Stomach (tissue), 4 donors: ENCODE data around the gene ATP1B3.

Source experiments
- EP300 ChIP-seq: sonication (generic); formaldehyde crosslinking; IDR thresholded peaks from one replicate; pipeline ENCODE4 v1.6.1; 2017; ENCODE audit warnings: antibody characterized with exemption
- POLR2A ChIP-seq, 4 donors: fragments of 450-650 bp; IDR thresholded peaks; one replicate each; pipeline ENCODE4 v1.6.1; 2016; ENCODE audit warnings: antibody characterized with exemption in 4 of 4, control low read depth in 2 of 4, mild to moderate bottlenecking in 1 of 4, moderate library complexity in 1 of 4
- POLR2AphosphoS5 ChIP-seq, 3 donors: sonication (generic); formaldehyde crosslinking; IDR thresholded peaks; one replicate each; pipeline ENCODE4 v1.6.1; 2016; ENCODE audit warnings: antibody characterized with exemption in 3 of 3
- TF ChIP-seq, protein P1 (sequence below), 7 experiments: fragments of 450-650 bp in 4 of 7; fragments of 200-600 bp in 3 of 7; sonication (generic) in 3 of 7; IDR thresholded peaks; one replicate each; pipeline ENCODE4 v1.5.1; 2016 to 2019; ENCODE audit warnings: antibody characterized with exemption in 7 of 7, control low read depth in 2 of 7, mild to moderate bottlenecking in 1 of 7

DNA sequence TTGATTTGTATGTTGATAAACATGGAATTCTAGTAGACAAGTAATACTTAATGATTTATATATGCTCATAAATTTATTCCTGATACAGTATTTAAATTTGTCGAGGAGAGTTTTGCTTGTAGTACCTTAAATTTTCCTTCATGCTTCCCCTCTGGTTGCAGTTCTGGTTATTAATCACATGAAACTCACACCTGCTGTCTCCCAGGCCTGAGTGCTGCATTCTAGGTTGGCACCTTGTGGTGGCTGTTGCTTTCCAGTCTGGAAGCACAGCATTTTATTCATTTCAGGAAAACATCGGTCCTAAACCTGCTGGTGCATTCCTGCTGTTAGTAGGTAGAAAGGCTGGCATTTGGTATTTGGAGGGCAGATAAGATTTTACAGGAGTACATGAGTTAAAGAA is 44.9 kb downstream of the ATP1B3 start:
- TF ChIP-seq POLR2A (IDR thresholded peaks at IDR 0.05) (no peak), POLR2AphosphoS5 (IDR thresholded peaks at IDR 0.05) (no peak), EP300 (no peak)
- TF ChIP-seq, protein P1, sequence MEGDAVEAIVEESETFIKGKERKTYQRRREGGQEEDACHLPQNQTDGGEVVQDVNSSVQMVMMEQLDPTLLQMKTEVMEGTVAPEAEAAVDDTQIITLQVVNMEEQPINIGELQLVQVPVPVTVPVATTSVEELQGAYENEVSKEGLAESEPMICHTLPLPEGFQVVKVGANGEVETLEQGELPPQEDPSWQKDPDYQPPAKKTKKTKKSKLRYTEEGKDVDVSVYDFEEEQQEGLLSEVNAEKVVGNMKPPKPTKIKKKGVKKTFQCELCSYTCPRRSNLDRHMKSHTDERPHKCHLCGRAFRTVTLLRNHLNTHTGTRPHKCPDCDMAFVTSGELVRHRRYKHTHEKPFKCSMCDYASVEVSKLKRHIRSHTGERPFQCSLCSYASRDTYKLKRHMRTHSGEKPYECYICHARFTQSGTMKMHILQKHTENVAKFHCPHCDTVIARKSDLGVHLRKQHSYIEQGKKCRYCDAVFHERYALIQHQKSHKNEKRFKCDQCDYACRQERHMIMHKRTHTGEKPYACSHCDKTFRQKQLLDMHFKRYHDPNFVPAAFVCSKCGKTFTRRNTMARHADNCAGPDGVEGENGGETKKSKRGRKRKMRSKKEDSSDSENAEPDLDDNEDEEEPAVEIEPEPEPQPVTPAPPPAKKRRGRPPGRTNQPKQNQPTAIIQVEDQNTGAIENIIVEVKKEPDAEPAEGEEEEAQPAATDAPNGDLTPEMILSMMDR (IDR thresholded peaks at IDR 0.05): no peak
